Panc1 (cell line): ENCODE data around the gene SARNP. TPM values are rescaled to one million over a fixed set of nuclear protein-coding genes. Genes with fewer than 3 reads are reported as not detected.

Experiments
- ATAC-seq: fragments of 200-7000 bp; cut with Tn5 transposase; 2 replicates; pipeline ENCODE4 v1.9.1; 2020; ENCODE audit warnings: mild to moderate bottlenecking, moderate library complexity
- BruUV-seq: library from RNA; stranded (reverse); fragments of 400-500 nt; replicated peaks from 2 replicates; lab custom pipeline; 2021; lab: Mats Ljungman, UMichigan
- CTCF ChIA-PET: fragments of 300-600 bp; sonication (Branson Sonifier 250); formaldehyde crosslinking; loops from one replicate; lab custom pipeline; 2022; ENCODE audit warnings: antibody characterized with exemption; lab: Charles Lee
- POLR2A ChIA-PET: fragments of 300-600 bp; sonication (Branson Sonifier 250); formaldehyde crosslinking; loops from one replicate; lab custom pipeline; 2022; ENCODE audit warnings: antibody characterized with exemption; lab: Charles Lee
- DNase-seq: peaks from one replicate; pipeline ENCODE4 v3.0.0-alpha.2; 2010; ENCODE audit warnings: low read depth, low spot score
- H3K27ac ChIP-seq: 2 replicates; pipeline ENCODE4 v1.5.1; 2011; ENCODE audit warnings: mild to moderate bottlenecking, low read length, inconsistent platforms
- H3K27me3 ChIP-seq: fragments of 200-500 bp; sonication (Bioruptor generic); 2 replicates; pipeline ENCODE4 v1.6.0; 2014; ENCODE audit warnings: low read length, inconsistent platforms; ENCODE audit not compliant: control insufficient read depth, insufficient read depth
- H3K36me3 ChIP-seq: fragments of 200-500 bp; sonication (Bioruptor generic); 2 replicates; pipeline ENCODE4 v1.5.1; 2014; ENCODE audit warnings: inconsistent platforms, mild to moderate bottlenecking, low read length, moderate library complexity; ENCODE audit not compliant: control insufficient read depth, insufficient read depth
- H3K4me1 ChIP-seq: 2 replicates; pipeline ENCODE4 v1.5.1; 2011; ENCODE audit warnings: inconsistent platforms, mild to moderate bottlenecking, low read length, moderate library complexity; ENCODE audit not compliant: control insufficient read depth, insufficient read depth
- H3K4me3 ChIP-seq, 2 experiments: 2 replicates each; pipeline ENCODE4 v1.5.1; 2011 to 2012; ENCODE audit warnings: low read depth in 2 of 2, low read length in 2 of 2, mild to moderate bottlenecking in 2 of 2, inconsistent platforms in 1 of 2, moderate library complexity in 1 of 2
- H3K9me3 ChIP-seq: fragments of 200-500 bp; sonication (Bioruptor generic); 2 replicates; pipeline ENCODE4 v1.5.1; 2014; ENCODE audit warnings: low read depth, mild to moderate bottlenecking, inconsistent platforms, low read length, moderate library complexity; ENCODE audit not compliant: control insufficient read depth, insufficient read depth
- CTCF ChIP-seq: fragments of 450-650 bp; IDR thresholded peaks from 2 replicates; pipeline ENCODE4 v1.5.1; 2017; ENCODE audit warnings: mild to moderate bottlenecking
- POLR2AphosphoS5 ChIP-seq: IDR thresholded peaks from 2 replicates; pipeline ENCODE4 v1.6.1; 2012; ENCODE audit warnings: mild to moderate bottlenecking, low read depth, low read length, moderate library complexity
- SIN3A ChIP-seq: IDR thresholded peaks from 2 replicates; pipeline ENCODE4 v1.6.1; 2012; ENCODE audit warnings: low read depth, mild to moderate bottlenecking, low read length, moderate library complexity, borderline replicate concordance; ENCODE audit not compliant: insufficient read depth
- TCF7L2 ChIP-seq: IDR thresholded peaks from 2 replicates; pipeline ENCODE4 v1.6.1; 2011; ENCODE audit warnings: mild to moderate bottlenecking, low read depth, low read length, inconsistent platforms
- in situ Hi-C: cut with HindIII; loops from 2 replicates; pipeline ENCODE4 v1.10.0; 2016; ENCODE audit warnings: low sequenced_read_pairs, low pct_unique_long_range_greater_than_20kb
- intact Hi-C: fragments of 100-400 bp; cut with micrococcal nuclease; formaldehyde crosslinking; loops from one replicate; pipeline ENCODE4 v1.10.0; 2022; ENCODE audit not compliant: unreplicated experiment
- total RNA-seq: library from RNA; stranded (reverse); gene quantifications from one replicate; pipeline ENCODE4 v1.2.1, GENCODE V29; 2021; ENCODE audit not compliant: unreplicated experiment
- TF ChIP-seq, protein P1 (sequence below), 2 experiments: IDR thresholded peaks; 2 replicates each; pipeline ENCODE4 v1.6.1; 2011 to 2012; ENCODE audit warnings: low read depth in 2 of 2, control low read depth in 1 of 2, low read length in 1 of 2, mild to moderate bottlenecking in 1 of 2, moderate library complexity in 1 of 2; ENCODE audit not compliant: insufficient read depth in 1 of 2

The SARNP gene
- total RNA-seq, 1 experiment from 2014 or later = 69.3 TPM

DNA sequence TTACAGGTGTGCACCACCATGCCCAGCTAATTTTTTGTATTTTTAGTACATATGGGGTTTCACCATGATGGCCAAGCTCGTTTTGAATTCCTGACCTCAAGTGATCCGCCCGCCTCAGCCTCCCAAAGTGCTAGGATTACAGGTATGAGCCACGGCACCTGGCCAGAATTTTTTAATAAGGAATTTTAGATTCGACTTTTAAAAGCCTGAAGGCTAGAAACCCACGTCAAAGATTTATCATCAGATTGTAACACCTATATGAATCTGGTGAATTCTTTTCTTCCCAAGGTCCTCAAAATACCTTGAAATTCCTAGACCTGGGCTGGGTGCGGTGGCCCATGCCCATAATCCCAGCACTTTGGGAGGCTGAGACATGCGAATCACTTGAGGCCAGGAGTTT is 43.9 kb upstream of the SARNP start:
- POLR2A ChIA-PET = interaction anchor here (0.6 kb wide), 1 partner anchor 37 kb away, joined by 9 read pairs; no protein-coding TSS in a partner anchor
- no peaks in the 10 kb centered on the region for H3K4me1 ChIP-seq
- in situ Hi-C loops = no loop called here
- no peaks in the 10 kb centered on the region for H3K36me3 ChIP-seq
- H3K27me3 ChIP-seq = no peaks in the 10 kb centered on the region
- no peak overlapping the region for H3K4me3 ChIP-seq
- TF ChIP-seq SIN3A = no peak
- no peak for TF ChIP-seq TCF7L2
- no peak for TF ChIP-seq POLR2AphosphoS5
- no peak for TF ChIP-seq CTCF
- TF ChIP-seq, protein P1, sequence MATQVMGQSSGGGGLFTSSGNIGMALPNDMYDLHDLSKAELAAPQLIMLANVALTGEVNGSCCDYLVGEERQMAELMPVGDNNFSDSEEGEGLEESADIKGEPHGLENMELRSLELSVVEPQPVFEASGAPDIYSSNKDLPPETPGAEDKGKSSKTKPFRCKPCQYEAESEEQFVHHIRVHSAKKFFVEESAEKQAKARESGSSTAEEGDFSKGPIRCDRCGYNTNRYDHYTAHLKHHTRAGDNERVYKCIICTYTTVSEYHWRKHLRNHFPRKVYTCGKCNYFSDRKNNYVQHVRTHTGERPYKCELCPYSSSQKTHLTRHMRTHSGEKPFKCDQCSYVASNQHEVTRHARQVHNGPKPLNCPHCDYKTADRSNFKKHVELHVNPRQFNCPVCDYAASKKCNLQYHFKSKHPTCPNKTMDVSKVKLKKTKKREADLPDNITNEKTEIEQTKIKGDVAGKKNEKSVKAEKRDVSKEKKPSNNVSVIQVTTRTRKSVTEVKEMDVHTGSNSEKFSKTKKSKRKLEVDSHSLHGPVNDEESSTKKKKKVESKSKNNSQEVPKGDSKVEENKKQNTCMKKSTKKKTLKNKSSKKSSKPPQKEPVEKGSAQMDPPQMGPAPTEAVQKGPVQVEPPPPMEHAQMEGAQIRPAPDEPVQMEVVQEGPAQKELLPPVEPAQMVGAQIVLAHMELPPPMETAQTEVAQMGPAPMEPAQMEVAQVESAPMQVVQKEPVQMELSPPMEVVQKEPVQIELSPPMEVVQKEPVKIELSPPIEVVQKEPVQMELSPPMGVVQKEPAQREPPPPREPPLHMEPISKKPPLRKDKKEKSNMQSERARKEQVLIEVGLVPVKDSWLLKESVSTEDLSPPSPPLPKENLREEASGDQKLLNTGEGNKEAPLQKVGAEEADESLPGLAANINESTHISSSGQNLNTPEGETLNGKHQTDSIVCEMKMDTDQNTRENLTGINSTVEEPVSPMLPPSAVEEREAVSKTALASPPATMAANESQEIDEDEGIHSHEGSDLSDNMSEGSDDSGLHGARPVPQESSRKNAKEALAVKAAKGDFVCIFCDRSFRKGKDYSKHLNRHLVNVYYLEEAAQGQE (IDR thresholded peaks at IDR 0.05; ENCODE audit: insufficient read depth in 1 of 2, low read depth in 2 of 2, low read length in 1 of 2) = no peak
- CTCF ChIA-PET = interaction anchor here (0.6 kb wide), 1 partner anchor 47 kb away, joined by 3 read pairs; no protein-coding TSS in a partner anchor
- ATAC-seq = no peak
- no peak overlapping the region for H3K27ac ChIP-seq
- DNase-seq = no peak
- intact Hi-C loops = no loop called here
- BruUV-seq = no TSS peak
- H3K9me3 ChIP-seq = peaks cover 7% of the 10 kb centered on the region; the same call in 1 of the 2 replicates

GRCh38 chr12:55852740-55853139 is 35.2 kb upstream of the SARNP start:
- BruUV-seq = no TSS peak
- intact Hi-C loops = no loop called here
- Histone ChIP-seq H3K4me1 (no peaks in the 10 kb centered on the region), H3K9me3 (no peaks in the 10 kb centered on the region), H3K36me3 (no peaks in the 10 kb centered on the region), H3K27ac (no peak overlapping the region), H3K27me3 (peaks cover 4% of the 10 kb centered on the region; the same call in 1 of the 2 replicates), H3K4me3 (no peak overlapping the region)
- ChIA-PET POLR2A (no interaction called here), CTCF (no interaction called here)
- no peak for TF ChIP-seq CTCF
- TF ChIP-seq TCF7L2 = no peak
- TF ChIP-seq, protein P1 (IDR thresholded peaks at IDR 0.05; ENCODE audit: insufficient read depth in 1 of 2, low read depth in 2 of 2, low read length in 1 of 2) = no peak
- no peak for TF ChIP-seq POLR2AphosphoS5
- TF ChIP-seq SIN3A = no peak
- ATAC-seq = no peak
- DNase-seq = no peak
- in situ Hi-C loops = no loop called here
